Measurements from ENCODE around the gene GCNA. TPM values are rescaled to one million over a fixed set of nuclear protein-coding genes. Genes with fewer than 3 reads are reported as not detected.

Gene GCNA
- total RNA-seq, 2 donors from 2014 or later, result 0.48 to 3.0 TPM

DNA sequence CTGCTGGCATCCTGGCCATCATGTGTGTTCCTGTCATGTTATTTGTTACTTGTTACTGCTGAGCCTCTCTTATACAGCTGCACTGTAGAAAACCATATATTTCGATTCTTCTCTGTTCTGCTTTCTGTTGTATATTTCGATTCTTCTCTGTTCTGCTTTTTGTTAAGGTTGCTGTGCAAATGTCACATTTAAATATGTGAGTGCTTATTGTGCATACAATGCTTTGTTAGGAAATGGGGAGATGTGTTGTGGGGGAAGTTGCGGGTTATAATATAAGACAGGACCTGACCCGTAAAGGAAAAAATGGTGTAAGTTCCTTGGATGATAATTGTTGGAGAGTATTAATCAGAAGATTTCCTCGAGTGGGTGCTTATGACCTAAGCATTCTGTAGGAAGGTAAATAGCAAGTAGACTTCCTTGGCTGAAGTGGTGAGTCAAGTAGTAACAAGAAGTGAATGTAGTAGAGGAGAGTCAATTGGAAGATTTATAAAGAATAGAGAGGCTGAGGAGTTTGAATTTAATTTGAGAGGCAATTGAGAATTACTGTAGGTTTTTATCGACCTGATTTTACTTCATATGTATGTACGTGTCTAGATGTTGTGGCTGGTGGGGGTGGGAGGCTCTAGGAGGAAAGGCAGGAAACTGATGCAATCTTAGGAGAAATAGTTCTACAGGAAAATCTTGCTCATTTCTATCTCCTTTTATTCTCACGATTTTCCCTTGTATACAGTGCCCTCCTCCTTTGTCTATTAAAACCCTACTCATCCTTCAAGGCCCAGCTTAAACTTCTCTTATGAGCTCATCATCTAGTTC, 36.8 kb upstream of the GCNA start:
- H3K27ac ChIP-seq, result peak overlapping the region in 1 of 2 donors; percentile 65
- no peaks in the 10 kb centered on the region for H3K27me3 ChIP-seq
- H3K4me3 ChIP-seq, result no peak overlapping the region
- no peaks in the 10 kb centered on the region for H3K9me3 ChIP-seq
- peaks cover 0 to 44% of the 10 kb centered on the region in 2 donors for H3K4me1 ChIP-seq
- TF ChIP-seq, protein P1, sequence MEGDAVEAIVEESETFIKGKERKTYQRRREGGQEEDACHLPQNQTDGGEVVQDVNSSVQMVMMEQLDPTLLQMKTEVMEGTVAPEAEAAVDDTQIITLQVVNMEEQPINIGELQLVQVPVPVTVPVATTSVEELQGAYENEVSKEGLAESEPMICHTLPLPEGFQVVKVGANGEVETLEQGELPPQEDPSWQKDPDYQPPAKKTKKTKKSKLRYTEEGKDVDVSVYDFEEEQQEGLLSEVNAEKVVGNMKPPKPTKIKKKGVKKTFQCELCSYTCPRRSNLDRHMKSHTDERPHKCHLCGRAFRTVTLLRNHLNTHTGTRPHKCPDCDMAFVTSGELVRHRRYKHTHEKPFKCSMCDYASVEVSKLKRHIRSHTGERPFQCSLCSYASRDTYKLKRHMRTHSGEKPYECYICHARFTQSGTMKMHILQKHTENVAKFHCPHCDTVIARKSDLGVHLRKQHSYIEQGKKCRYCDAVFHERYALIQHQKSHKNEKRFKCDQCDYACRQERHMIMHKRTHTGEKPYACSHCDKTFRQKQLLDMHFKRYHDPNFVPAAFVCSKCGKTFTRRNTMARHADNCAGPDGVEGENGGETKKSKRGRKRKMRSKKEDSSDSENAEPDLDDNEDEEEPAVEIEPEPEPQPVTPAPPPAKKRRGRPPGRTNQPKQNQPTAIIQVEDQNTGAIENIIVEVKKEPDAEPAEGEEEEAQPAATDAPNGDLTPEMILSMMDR (IDR thresholded peaks at IDR 0.05), result no peak
- DNase-seq (ENCODE audit: low spot score), result no peak
- H3K36me3 ChIP-seq, result peaks cover 11% of the 10 kb centered on the region

DNA sequence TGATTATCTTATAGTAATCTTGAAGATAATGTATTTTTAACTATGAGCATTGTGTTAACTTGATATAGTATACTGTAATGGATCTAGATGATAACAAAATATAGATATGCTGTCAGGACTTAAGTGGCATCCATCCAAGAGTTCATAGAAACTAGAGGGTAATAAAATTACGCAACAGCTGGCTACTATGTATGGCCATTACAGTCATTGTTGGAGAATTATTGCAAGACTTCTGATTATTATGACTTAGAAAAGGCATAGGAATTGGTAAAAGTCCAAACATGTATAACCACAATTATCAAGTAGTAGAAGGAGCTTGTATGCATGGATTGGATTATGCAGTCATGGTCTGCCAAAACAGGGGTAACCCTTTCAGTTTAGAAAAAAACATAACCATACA, 35.8 kb upstream of the GCNA start:
- H3K27ac ChIP-seq, result peak overlapping the region in 1 of 2 donors; percentile 65
- no peak overlapping the region for H3K4me3 ChIP-seq
- peaks cover 0 to 39% of the 10 kb centered on the region in 2 donors for H3K4me1 ChIP-seq
- DNase-seq (ENCODE audit: low spot score), result no peak
- TF ChIP-seq, protein P1 (IDR thresholded peaks at IDR 0.05), result no peak
- no peaks in the 10 kb centered on the region for H3K9me3 ChIP-seq
- H3K36me3 ChIP-seq, result peaks cover 20% of the 10 kb centered on the region
- no peaks in the 10 kb centered on the region for H3K27me3 ChIP-seq

DNA sequence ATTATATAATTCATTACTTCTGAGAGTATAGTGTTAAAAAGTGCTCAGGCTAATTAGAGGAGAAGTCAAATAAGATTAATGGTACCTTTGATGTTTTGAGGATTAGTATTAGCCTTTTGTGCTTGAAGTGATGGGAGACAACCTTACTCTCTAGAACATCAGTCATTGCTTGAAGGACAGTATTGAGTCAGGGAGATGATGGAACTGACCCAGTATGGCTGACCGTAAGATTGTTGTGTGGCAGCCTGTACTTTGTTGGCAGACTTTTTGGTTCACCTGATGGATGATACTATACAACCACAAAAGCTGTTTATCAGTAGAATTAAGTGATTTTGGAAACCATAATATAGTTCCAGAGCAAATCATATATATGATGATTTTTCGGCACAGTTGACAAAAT, 35.4 kb upstream of the GCNA start:
- no peaks in the 10 kb centered on the region for H3K27me3 ChIP-seq
- H3K4me1 ChIP-seq, result peaks cover 0 to 34% of the 10 kb centered on the region in 2 donors
- TF ChIP-seq, protein P1 (IDR thresholded peaks at IDR 0.05), result no peak
- H3K4me3 ChIP-seq, result no peak overlapping the region
- DNase-seq (ENCODE audit: low spot score), result no peak
- H3K9me3 ChIP-seq, result no peaks in the 10 kb centered on the region
- H3K36me3 ChIP-seq, result peaks cover 23% of the 10 kb centered on the region
- peak overlapping the region in 1 of 2 donors; percentile 65 for H3K27ac ChIP-seq

DNA sequence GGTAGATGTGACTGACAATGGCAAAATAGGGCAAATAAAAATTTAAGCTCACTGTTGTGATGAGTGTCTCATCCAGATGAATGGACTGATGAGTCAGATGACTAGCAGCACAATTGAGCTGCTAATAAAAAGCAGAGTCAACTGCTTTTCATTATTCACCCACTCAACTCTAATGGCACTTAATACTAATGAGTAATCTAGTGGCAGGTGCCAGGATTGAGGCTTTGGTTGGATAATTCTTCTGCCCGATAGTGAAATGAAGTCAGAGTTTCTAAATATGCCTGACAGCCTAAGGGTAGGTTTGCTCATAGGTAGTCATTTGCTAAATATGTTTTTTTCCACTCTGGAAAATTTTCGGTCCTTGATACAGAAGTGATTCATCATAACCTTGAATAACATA, 34.9 kb upstream of the GCNA start:
- Histone ChIP-seq H3K27ac (peak overlapping the region in 1 of 2 donors; percentile 65), H3K27me3 (no peaks in the 10 kb centered on the region), H3K4me3 (no peak overlapping the region), H3K4me1 (peaks cover 0 to 34% of the 10 kb centered on the region in 2 donors), H3K36me3 (peaks cover 25% of the 10 kb centered on the region), H3K9me3 (no peaks in the 10 kb centered on the region)
- TF ChIP-seq, protein P1 (IDR thresholded peaks at IDR 0.05), result no peak
- no peak for DNase-seq (ENCODE audit: low spot score)

DNA sequence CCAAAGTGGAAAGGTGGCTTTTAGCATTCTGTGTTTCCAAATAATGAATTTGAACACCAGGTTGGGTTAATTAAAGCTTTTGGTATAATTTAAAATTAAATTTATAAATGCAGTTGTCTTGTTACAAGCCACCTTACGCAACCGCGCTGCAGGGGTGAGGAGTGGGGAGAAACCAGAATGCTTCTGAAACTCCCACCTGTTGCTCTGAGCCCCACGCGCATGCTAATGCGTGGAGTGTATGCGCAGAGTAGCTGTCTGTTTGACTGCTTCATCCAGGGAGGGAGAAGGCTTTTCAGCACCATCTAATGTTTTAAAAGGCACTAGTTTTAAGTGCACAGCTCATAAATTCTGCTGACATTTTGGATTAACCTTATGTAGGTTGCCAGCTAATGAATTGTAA, 32.9 kb upstream of the GCNA start:
- TF ChIP-seq, protein P1 (IDR thresholded peaks at IDR 0.05), result no peak
- Histone ChIP-seq H3K36me3 (peaks cover 37% of the 10 kb centered on the region), H3K4me1 (peaks cover 0 to 20% of the 10 kb centered on the region in 2 donors), H3K27ac (no peak overlapping the region), H3K27me3 (no peaks in the 10 kb centered on the region), H3K9me3 (no peaks in the 10 kb centered on the region), H3K4me3 (no peak overlapping the region)
- no peak for DNase-seq (ENCODE audit: low spot score)

Data from right atrium auricular region (tissue), 2 donors.